Occipital lobe (tissue), 3 donors: ENCODE data around the gene UBR3. TPM values are rescaled to one million over a fixed set of nuclear protein-coding genes. Genes with fewer than 3 reads are reported as not detected.
"Not testable (repeated sequence)": the region's sequence is repeated elsewhere in the genome, so short reads cannot be mapped to it uniquely, and the experiment has no call there.

Source experiments
- DNase-seq: peaks from one replicate; lab custom pipeline; 2025; lab: John Stamatoyannopoulos, UW
- small RNA-seq: library from RNA; depleted of rRNA; stranded (forward); fragments of <200 nt; gene quantifications from one replicate; pipeline ENCODE3, GENCODE V24; 2014
- total RNA-seq: library from RNA; depleted of rRNA; stranded (reverse); fragments of >200 nt; gene quantifications from one replicate; pipeline ENCODE4 v1.2.3, GENCODE V29; 2014

UBR3 gene
- total RNA-seq, 1 donor from 2014 or later = 135 TPM

- DNase-seq = no peak
These were observed 271.5 kb downstream of the UBR3 start for GRCh38 chr2:170098626-170099312.

- no peak for DNase-seq
These were observed 274.5 kb downstream of the UBR3 start for GRCh38 chr2:170101789-170102188.

- no peak for DNase-seq
These were observed 279.0 kb downstream of the UBR3 start for GRCh38 chr2:170106102-170106840.

- no peak for DNase-seq
These were observed 286.1 kb downstream of the UBR3 start for GRCh38 chr2:170113168-170113894.

GRCh38 chr2:170115501-170116229 lies 288.4 kb downstream of the UBR3 start:
- DNase-seq = no peak

GRCh38 chr2:170118641-170119040 lies 291.4 kb downstream of the UBR3 start:
- no peak for DNase-seq

GRCh38 chr2:170119326-170119725 lies 292.1 kb downstream of the UBR3 start:
- DNase-seq = not testable (repeated sequence)

GRCh38 chr2:170121689-170122088 lies 294.4 kb downstream of the UBR3 start:
- no peak for DNase-seq

- no peak for DNase-seq
These were observed 295.8 kb downstream of the UBR3 start for GRCh38 chr2:170122883-170123547.

GRCh38 chr2:170123593-170123992 lies 296.3 kb downstream of the UBR3 start:
- no peak for DNase-seq

- DNase-seq = not testable (repeated sequence)
These were observed 299.0 kb downstream of the UBR3 start for GRCh38 chr2:170126138-170126728.

Small RNA genes within 50 kb of the gene (small RNA-seq; reads per million reads assigned to genes)
- gene RNU6-1006P = not detected

Other genes with a start within 250 kb of the UBR3 start
- gene PPIG, start 243.1 kb upstream of the UBR3 start, total RNA-seq = 54.9 TPM
- gene CFAP210, start 133.0 kb upstream of the UBR3 start, total RNA-seq = 1.9 TPM
- gene PHOSPHO2, start 133.0 kb upstream of the UBR3 start, total RNA-seq = 14.5 TPM
- 175 TPM for gene KLHL23, start 93.6 kb upstream of the UBR3 start, total RNA-seq
- 88.1 TPM for gene SSB, start 28.6 kb upstream of the UBR3 start, total RNA-seq
- 37.1 TPM for gene METTL5, start 2.5 kb upstream of the UBR3 start, total RNA-seq